HCT116 (cell line): Measurements from ENCODE around the gene SAP130. TPM values are rescaled to one million over a fixed set of nuclear protein-coding genes. Genes with fewer than 3 reads are reported as not detected.
"Not testable (repeated sequence)": the region's sequence is repeated elsewhere in the genome, so short reads cannot be mapped to it uniquely, and the experiment has no call there.

Source experiments
- ATAC-seq: fragments of 200-7000 bp; cut with Tn5 transposase; 2 replicates; pipeline ENCODE4 v1.9.1; 2020; ENCODE audit warnings: mild to moderate bottlenecking, moderate library complexity
- BruUV-seq: library from RNA; stranded (reverse); fragments of 400-500 nt; replicated peaks from 2 replicates; lab custom pipeline; 2021; lab: Mats Ljungman, UMichigan
- CTCF ChIA-PET: fragments of 300-600 bp; sonication (Branson Sonifier 250); formaldehyde crosslinking; loops from one replicate; lab custom pipeline; 2021; ENCODE audit warnings: antibody characterized with exemption; lab: Charles Lee
- POLR2A ChIA-PET: fragments of 300-600, 350-600 bp; sonication (Branson Sonifier 250); formaldehyde crosslinking; loops from one replicate; lab custom pipeline; 2021; ENCODE audit warnings: antibody characterized with exemption; lab: Charles Lee
- RAD21 ChIA-PET, 2 experiments: fragments of 300-600 bp; sonication (Branson Sonifier 250); formaldehyde crosslinking; loops; one replicate each; lab custom pipeline; 2023; ENCODE audit warnings: low total read pairs in 2 of 2; ENCODE audit not compliant: uncharacterized antibody in 2 of 2, unreplicated experiment in 2 of 2, low non-redundant PET in 1 of 2; lab: Charles Lee
- DNase-seq: peaks from one replicate; pipeline ENCODE4 v3.0.0-alpha.2; 2010; ENCODE audit warnings: low read depth, low spot score
- H2AFZ ChIP-seq: fragments of 200-600 bp; shearing (Covaris generic), sonication (generic); 2 replicates; pipeline ENCODE4 v1.6.1; 2017; ENCODE audit warnings: low read depth, mixed run types, mixed read lengths, antibody characterized with exemption, low read length; ENCODE audit not compliant: poor library complexity, severe bottlenecking
- H3K27ac ChIP-seq: 2 replicates; pipeline ENCODE4 v1.5.1; 2012; ENCODE audit warnings: low read depth, low read length
- H3K27me3 ChIP-seq: fragments of 200-600 bp; sonication (generic); 2 replicates; pipeline ENCODE4 v1.6.1; 2016; ENCODE audit warnings: mixed run types, low read length, mixed read lengths; ENCODE audit not compliant: insufficient read depth
- H3K36me3 ChIP-seq, 2 experiments: fragments of 200-500 bp in 1 of 2; fragments of 200-600 bp in 1 of 2; sonication (Bioruptor generic) in 1 of 2; sonication (generic) in 1 of 2; 2 replicates each; pipeline versions ENCODE4 v1.5.1 to v1.6.1; 2014 to 2016; ENCODE audit warnings: low read length in 2 of 2, inconsistent platforms in 1 of 2, mixed read lengths in 1 of 2, mixed run types in 1 of 2; ENCODE audit not compliant: insufficient read depth in 2 of 2, control insufficient read depth in 1 of 2
- H3K4me1 ChIP-seq, 2 experiments: fragments of 200-600 bp in 1 of 2; sonication (generic) in 1 of 2; 2 replicates each; pipeline versions ENCODE4 v1.5.1 to v1.6.1; 2012 to 2017; ENCODE audit warnings: low read length in 2 of 2, inconsistent platforms in 1 of 2, mild to moderate bottlenecking in 1 of 2, mixed read lengths in 1 of 2, mixed run types in 1 of 2, moderate library complexity in 1 of 2; ENCODE audit not compliant: insufficient read depth in 2 of 2, control insufficient read depth in 1 of 2
- H3K4me2 ChIP-seq: fragments of 200-600 bp; sonication (generic); 2 replicates; pipeline ENCODE4 v1.6.1; 2017; ENCODE audit warnings: mixed run types, low read length, mixed read lengths
- H3K4me3 ChIP-seq, 2 experiments: fragments of 200-600 bp in 1 of 2; sonication (generic) in 1 of 2; replicated peaks in 1 of 2; 2 replicates each; pipeline ENCODE4 v1.5.1; 2011 to 2016; ENCODE audit warnings: low read length in 2 of 2, control low read depth in 1 of 2, low read depth in 1 of 2, mild to moderate bottlenecking in 1 of 2, mixed read lengths in 1 of 2, mixed run types in 1 of 2
- H3K79me2 ChIP-seq: fragments of 200-600 bp; sonication (generic); 2 replicates; pipeline ENCODE4 v1.6.1; 2017; ENCODE audit warnings: mild to moderate bottlenecking, mixed run types, low read length, moderate library complexity, mixed read lengths; ENCODE audit not compliant: insufficient read depth
- H3K9ac ChIP-seq: fragments of 200-600 bp; sonication (generic); 2 replicates; pipeline ENCODE4 v1.6.1; 2016; ENCODE audit warnings: low read length, mixed read lengths
- H3K9me2 ChIP-seq: fragments of 200-600 bp; sonication (generic), shearing (Covaris generic); 2 replicates; pipeline ENCODE4 v1.6.1; 2017; ENCODE audit warnings: mixed run types, mild to moderate bottlenecking, moderate library complexity; ENCODE audit not compliant: insufficient read depth
- H3K9me3 ChIP-seq, 2 experiments: fragments of 200-500 bp in 1 of 2; fragments of 200-600 bp in 1 of 2; sonication (Bioruptor generic) in 1 of 2; sonication (generic) in 1 of 2; 2 replicates each; pipeline ENCODE4 v1.6.1; 2014 to 2017; ENCODE audit warnings: low read length in 2 of 2, mixed read lengths in 2 of 2, inconsistent platforms in 1 of 2, low read depth in 1 of 2, mild to moderate bottlenecking in 1 of 2, mixed run types in 1 of 2, moderate library complexity in 1 of 2; ENCODE audit not compliant: control insufficient read depth in 1 of 2, insufficient read depth in 1 of 2
- H4K20me1 ChIP-seq: fragments of 200-600 bp; sonication (generic), shearing (Covaris generic); 2 replicates; pipeline ENCODE4 v1.6.1; 2017; ENCODE audit warnings: mixed run types, mild to moderate bottlenecking, moderate library complexity; ENCODE audit not compliant: insufficient read depth
- CEBPB ChIP-seq: IDR thresholded peaks from 2 replicates; pipeline ENCODE4 v1.6.1; 2012; ENCODE audit warnings: low read depth
- EGR1 ChIP-seq: IDR thresholded peaks from 2 replicates; pipeline ENCODE4 v1.6.1; 2012; ENCODE audit warnings: low read depth
- ELF1 ChIP-seq: IDR thresholded peaks from 2 replicates; pipeline ENCODE4 v1.6.1; 2012; ENCODE audit warnings: low read depth, borderline replicate concordance
- POLR2AphosphoS5 ChIP-seq: IDR thresholded peaks from 2 replicates; pipeline ENCODE4 v1.6.1; 2011; ENCODE audit warnings: mild to moderate bottlenecking, low read depth, low read length, moderate library complexity
- SIN3A ChIP-seq: IDR thresholded peaks from 2 replicates; pipeline ENCODE4 v1.6.1; 2012; ENCODE audit warnings: low read depth
- SP1 ChIP-seq: IDR thresholded peaks from 2 replicates; pipeline ENCODE4 v1.6.1; 2012; ENCODE audit warnings: low read depth
- SRF ChIP-seq: IDR thresholded peaks from 2 replicates; pipeline ENCODE4 v1.6.1; 2012; ENCODE audit warnings: low read depth
- TCF7L2 ChIP-seq: IDR thresholded peaks from 2 replicates; pipeline ENCODE4 v1.7.0; 2011; ENCODE audit warnings: borderline replicate concordance, inconsistent platforms; ENCODE audit not compliant: insufficient read depth, insufficient read length; ENCODE audit errors: extremely low read depth
- ZNF274 ChIP-seq: fragments of 200-500 bp; sonication (Bioruptor generic); IDR thresholded peaks from 2 replicates; pipeline ENCODE4 v1.6.1; 2014; ENCODE audit warnings: mild to moderate bottlenecking, low read depth, low read length, inconsistent platforms
- intact Hi-C: fragments of 100-400 bp; cut with micrococcal nuclease; formaldehyde crosslinking; loops from 2 replicates; pipeline ENCODE4 v1.10.0; 2022
- total RNA-seq: library from RNA; stranded (reverse); gene quantifications from one replicate; pipeline ENCODE4 v1.2.1, GENCODE V29; 2021; ENCODE audit not compliant: unreplicated experiment
- TF ChIP-seq, protein P1 (sequence below): IDR thresholded peaks from 2 replicates; pipeline ENCODE4 v1.6.1; 2012
- TF ChIP-seq, protein P2 (sequence below): IDR thresholded peaks from 2 replicates; pipeline ENCODE4 v1.6.1; 2012
- TF ChIP-seq, protein P3 (sequence below): IDR thresholded peaks from 2 replicates; pipeline ENCODE4 v1.6.1; 2011; ENCODE audit warnings: mild to moderate bottlenecking, low read length, moderate library complexity; ENCODE audit not compliant: insufficient replicate concordance; ENCODE audit errors: extremely low read depth

Gene SAP130
- total RNA-seq, 1 experiment from 2014 or later: 29.5 TPM

DNA sequence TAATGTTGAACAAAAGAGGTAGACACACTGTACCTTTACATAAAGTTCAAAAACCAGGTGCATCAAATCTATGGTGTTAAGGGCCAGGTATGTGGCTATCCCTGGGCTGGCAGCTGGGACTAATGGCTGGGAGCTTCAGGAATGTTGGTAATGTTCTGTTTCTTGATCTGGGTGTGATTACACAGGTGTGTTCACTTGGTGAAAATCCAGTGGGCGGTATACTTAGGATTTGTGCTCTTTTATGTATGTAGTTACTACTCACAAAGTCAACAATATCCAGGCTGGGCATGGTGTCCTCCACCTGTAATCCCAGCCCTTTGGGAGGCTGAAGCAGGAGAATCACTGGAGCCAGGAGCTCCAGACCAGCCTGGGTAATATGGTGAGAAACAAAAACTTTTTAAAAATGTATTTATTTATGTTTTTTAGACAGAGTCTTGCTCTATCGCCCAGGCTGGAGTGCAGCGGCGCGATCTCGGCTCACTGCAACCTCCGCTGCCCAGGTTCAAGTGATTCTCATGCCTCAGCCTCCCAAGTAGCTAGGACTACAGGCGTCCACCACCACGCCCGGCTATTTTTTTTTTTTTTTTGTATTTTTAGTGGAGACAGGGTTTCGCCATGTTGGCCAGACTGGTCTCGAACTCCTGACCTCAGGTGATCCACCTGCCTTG is 120.0 kb downstream of the SAP130 start:
- ATAC-seq, H3K4me1 ChIP-seq, intact Hi-C loops, H3K9ac ChIP-seq, H3K4me2 ChIP-seq, H3K27ac ChIP-seq, H2AFZ ChIP-seq, H4K20me1 ChIP-seq, H3K9me3 ChIP-seq, DNase-seq, CTCF ChIA-PET, H3K79me2 ChIP-seq, H3K9me2 ChIP-seq, H3K4me3 ChIP-seq, H3K27me3 ChIP-seq, POLR2A ChIA-PET, BruUV-seq, H3K36me3 ChIP-seq: not testable (repeated sequence)
- RAD21 ChIA-PET: interaction anchor here in 1 of 2 experiments (0.7 kb wide), 1 partner anchor 160 kb away, joined by 9 read pairs; no protein-coding TSS in a partner anchor

DNA sequence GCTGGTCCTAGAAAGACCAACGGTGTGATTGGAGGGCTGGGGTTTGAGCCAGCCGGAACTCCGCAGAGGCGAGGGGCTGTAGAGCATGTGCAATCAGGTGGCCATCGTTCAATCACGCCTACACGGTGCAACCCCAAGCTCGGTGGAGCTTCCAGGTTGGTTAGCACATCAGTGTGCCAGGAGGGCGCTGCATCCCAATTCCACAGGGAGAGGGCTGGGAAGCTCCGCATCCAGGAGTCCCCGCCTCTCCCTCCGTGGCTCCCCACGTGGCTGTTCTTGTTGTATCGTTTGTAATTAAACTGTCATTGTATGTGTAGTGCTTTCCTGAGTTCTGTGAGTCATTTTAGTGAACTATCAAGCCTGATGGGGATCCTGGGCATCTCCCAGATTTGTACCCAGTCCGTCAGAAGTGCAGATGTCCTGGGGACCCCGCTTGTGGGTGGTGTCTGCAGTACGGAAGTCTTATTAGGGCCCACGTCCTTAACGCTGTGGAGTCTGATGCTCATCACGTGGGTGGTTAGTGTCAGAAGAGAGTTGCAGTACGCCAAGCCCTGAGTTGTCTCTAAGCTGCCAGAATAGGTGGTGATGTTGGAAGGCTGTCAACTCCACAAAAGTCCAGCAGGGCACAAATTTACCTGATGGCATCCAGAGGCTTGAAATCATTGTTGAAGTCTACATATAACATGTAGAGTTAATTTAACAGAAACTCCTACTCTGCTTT is 121.5 kb downstream of the SAP130 start:
- Histone ChIP-seq H3K9me3 (no peaks in the 10 kb centered on the region), H3K4me1 (no peaks in the 10 kb centered on the region; a peak in 1 of 4 replicates), H3K79me2 (no peaks in the 10 kb centered on the region), H2AFZ (peak overlapping the region; percentile 45), H3K36me3 (no peaks in the 10 kb centered on the region)
- intact Hi-C loops: no loop called here
- BruUV-seq: no TSS peak
- ChIA-PET CTCF (no interaction called here), POLR2A (no interaction called here)
- DNase-seq: no peak
- TF ChIP-seq TCF7L2: no peak
- TF ChIP-seq, protein P1, sequence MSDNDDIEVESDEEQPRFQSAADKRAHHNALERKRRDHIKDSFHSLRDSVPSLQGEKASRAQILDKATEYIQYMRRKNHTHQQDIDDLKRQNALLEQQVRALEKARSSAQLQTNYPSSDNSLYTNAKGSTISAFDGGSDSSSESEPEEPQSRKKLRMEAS: no peak
- TF ChIP-seq, protein P2, sequence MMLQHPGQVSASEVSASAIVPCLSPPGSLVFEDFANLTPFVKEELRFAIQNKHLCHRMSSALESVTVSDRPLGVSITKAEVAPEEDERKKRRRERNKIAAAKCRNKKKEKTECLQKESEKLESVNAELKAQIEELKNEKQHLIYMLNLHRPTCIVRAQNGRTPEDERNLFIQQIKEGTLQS: no peak
- TF ChIP-seq SIN3A: no peak
- no peak for TF ChIP-seq SRF
- TF ChIP-seq, protein P3, sequence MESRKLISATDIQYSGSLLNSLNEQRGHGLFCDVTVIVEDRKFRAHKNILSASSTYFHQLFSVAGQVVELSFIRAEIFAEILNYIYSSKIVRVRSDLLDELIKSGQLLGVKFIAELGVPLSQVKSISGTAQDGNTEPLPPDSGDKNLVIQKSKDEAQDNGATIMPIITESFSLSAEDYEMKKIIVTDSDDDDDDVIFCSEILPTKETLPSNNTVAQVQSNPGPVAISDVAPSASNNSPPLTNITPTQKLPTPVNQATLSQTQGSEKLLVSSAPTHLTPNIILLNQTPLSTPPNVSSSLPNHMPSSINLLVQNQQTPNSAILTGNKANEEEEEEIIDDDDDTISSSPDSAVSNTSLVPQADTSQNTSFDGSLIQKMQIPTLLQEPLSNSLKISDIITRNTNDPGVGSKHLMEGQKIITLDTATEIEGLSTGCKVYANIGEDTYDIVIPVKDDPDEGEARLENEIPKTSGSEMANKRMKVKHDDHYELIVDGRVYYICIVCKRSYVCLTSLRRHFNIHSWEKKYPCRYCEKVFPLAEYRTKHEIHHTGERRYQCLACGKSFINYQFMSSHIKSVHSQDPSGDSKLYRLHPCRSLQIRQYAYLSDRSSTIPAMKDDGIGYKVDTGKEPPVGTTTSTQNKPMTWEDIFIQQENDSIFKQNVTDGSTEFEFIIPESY: no peak
- TF ChIP-seq CEBPB: no peak
- no peak for TF ChIP-seq SP1
- no peak for TF ChIP-seq POLR2AphosphoS5
- TF ChIP-seq ELF1: no peak
- no peak for TF ChIP-seq ZNF274
- TF ChIP-seq EGR1: no peak
- TF ChIP-seq, all 23 proteins: peak for 0
- Histone ChIP-seq H3K27ac (no peak overlapping the region), H3K27me3 (no peaks in the 10 kb centered on the region), H3K9me2 (no peaks in the 10 kb centered on the region), H3K4me2 (no peak overlapping the region), H3K4me3 (no peak overlapping the region), H4K20me1 (no peaks in the 10 kb centered on the region), H3K9ac (no peak overlapping the region)
- RAD21 ChIA-PET: no interaction called here
- peak; percentile 62 for ATAC-seq
